Epithelial cell of esophagus (primary cell): ENCODE results near the gene AIPL1.
"Not testable (repeated sequence)": the region's sequence is repeated elsewhere in the genome, so short reads cannot be mapped to it uniquely, and the experiment has no call there.

Experiments
- DNase-seq: peaks from one replicate; pipeline ENCODE4 v3.0.0; 2010; ENCODE audit warnings: low read depth
- H3K4me3 ChIP-seq: 2 replicates; pipeline ENCODE4 v1.5.1; 2011; ENCODE audit warnings: mild to moderate bottlenecking, low read length, control low read depth
- CTCF ChIP-seq: IDR thresholded peaks from 2 replicates; pipeline ENCODE4 v1.5.1; 2011; ENCODE audit warnings: low read depth, mild to moderate bottlenecking, low read length, control low read depth, inconsistent platforms; ENCODE audit not compliant: insufficient read depth; ENCODE audit errors: missing control alignments

Gene AIPL1

GRCh38 chr17:6435051-6435450, at the start of gene AIPL1:
AIPL1 (minus strand) TSS chr17:6435121; CDS start chr17:6435104, 17 bp downstream.
- no peak for DNase-seq
- TF ChIP-seq CTCF, result no peak

GRCh38 chr17:6483507-6483906, 48.6 kb upstream of the AIPL1 start:
- TF ChIP-seq CTCF, result no peak
- no peak overlapping the region for H3K4me3 ChIP-seq
- DNase-seq, result no peak

More at GRCh38 chr17:6435051-6435450, at the start of gene AIPL1:
- H3K4me3 ChIP-seq, result no peak within 1 kb of the TSS

GRCh38 chr17:6482796-6483195, 47.9 kb upstream of the AIPL1 start:
- DNase-seq, H3K4me3 ChIP-seq: not testable (repeated sequence)

GRCh38 chr17:6482105-6482455, 47.2 kb upstream of the AIPL1 start:
- no peak for TF ChIP-seq CTCF
- H3K4me3 ChIP-seq, result no peak overlapping the region
- DNase-seq, result no peak

GRCh38 chr17:6480303-6480675, 45.4 kb upstream of the AIPL1 start:
- DNase-seq, result no peak
- no peak overlapping the region for H3K4me3 ChIP-seq
- TF ChIP-seq CTCF, result no peak

GRCh38 chr17:6479622-6480302, 44.8 kb upstream of the AIPL1 start:
- TF ChIP-seq CTCF, result no peak
- H3K4me3 ChIP-seq, result no peak overlapping the region
- DNase-seq, result no peak

- no peak for DNase-seq
- TF ChIP-seq CTCF, result no peak
- H3K4me3 ChIP-seq, result no peak overlapping the region
Observed at GRCh38 chr17:6478486-6478885, 43.6 kb upstream of the AIPL1 start.
